KG1 (cell line): ENCODE data around the gene TBC1D20.
"Not testable (repeated sequence)": the region's sequence is repeated elsewhere in the genome, so short reads cannot be mapped to it uniquely, and the experiment has no call there.

ENCODE experiments used
- DNase-seq: peaks from one replicate; lab custom pipeline; 2025; lab: John Stamatoyannopoulos, UW

TBC1D20 gene

DNA sequence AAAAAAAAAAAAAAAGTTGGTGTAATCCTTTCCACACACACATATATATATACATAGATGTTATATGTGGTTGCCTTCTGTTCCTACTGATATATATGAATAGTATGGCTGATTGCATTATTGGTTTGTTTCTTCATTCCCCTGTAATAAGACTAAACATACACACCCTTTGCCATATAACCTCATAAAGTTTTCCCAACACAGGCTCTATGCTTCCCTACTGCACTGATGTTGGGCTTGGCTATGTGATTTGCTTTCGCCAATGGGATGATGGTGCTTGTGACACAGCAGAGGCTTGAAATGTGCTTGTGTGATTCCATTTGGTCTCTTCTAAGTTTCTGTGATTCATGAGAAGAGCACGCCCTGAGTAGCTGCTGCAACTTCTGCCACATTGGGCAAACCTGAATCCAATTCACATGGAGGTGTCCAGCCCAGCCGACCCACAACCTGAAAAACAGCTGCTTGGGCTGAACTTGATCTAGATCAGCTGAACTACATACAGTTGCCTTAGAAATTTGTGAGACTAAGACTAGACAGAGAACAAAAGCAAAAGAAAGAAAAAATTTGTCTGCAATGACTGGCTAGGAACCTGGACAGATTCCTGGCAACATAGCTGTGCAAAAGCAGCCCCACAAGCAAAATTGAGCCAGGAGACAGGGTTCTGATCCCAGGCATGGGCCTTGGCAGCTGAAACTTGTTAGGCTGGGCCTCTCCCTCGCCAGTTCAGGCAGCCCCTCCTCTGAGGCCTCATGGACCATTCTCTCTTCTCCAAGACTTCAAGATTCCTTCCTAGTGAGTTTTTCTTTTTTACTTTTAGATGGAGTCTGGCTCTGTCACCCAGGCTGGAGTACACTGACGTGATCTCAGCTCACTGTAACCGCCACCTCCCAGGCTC, 13.4 kb upstream of the TBC1D20 start:
- DNase-seq: no peak

DNA sequence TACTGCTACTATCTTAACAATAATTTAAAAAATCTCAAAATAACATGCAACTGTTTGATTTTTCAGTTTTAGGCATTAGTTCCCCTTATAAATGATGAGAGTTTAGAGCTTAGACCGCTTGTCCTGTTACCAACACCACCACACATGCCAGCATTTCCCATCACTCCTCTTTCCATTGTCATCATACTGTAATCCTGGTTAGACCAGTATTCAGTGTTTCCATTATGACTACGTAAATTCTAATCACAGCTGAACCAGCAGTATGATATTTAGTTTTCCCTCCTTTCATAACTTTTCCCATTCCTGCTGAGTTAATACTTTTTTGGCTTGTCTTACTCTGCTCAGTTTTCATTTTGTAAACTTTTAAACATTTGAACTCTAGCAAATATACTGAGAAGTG, 12.2 kb upstream of the TBC1D20 start:
- no peak for DNase-seq

DNA sequence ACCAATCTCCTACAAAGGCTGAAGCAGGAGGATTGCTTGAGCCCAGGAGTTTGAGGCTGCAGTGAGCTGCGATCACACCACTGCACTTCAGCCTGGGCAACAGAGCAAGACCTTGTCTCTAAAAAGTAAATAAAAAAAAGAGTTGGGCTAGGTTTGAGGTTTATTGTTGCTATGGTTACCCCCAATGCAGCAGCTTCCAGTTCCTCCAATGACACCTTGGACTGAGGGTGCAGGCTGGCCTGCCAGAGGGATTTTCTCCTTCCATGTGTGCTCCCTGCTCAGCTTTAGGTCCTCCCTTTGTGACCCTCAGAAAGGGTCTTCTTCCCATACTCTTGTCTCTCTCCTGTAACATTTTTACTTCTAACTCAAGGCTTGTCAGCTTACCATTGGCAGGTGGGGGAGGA, 10.6 kb upstream of the TBC1D20 start:
- DNase-seq: no peak

DNA sequence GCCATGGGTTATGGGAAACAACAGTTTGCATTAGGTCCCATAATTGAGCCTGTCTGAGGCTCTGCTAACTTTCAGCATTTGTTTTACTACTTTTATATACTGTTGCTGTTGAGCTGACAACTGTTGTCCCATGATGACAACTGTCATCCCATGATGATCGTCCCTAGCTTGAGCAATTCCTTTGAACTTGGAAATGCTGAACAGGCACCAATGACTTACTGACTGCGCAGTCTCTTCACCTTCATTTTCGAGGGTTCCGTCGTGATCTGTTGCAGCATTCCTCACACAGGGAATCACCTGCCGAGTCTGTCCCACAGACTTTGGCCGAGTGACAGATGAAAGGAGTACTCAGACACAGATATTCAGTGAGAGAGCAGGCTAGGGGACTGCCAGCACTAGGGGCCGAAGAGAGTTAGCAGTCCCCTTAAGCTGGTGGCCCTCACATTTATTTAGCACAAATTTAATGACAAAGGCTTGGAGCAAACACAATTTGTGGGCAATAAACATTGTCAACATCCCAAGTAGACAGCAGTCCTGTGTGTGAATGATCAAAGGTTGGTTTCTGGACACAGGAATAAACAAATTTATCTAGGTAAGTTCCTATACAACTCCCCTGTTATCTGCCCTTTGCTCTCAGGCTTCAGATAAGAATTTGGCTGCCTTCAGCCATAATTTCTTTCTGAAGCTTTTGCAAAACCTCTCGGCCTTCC, 10.0 kb upstream of the TBC1D20 start:
- no peak for DNase-seq

DNA sequence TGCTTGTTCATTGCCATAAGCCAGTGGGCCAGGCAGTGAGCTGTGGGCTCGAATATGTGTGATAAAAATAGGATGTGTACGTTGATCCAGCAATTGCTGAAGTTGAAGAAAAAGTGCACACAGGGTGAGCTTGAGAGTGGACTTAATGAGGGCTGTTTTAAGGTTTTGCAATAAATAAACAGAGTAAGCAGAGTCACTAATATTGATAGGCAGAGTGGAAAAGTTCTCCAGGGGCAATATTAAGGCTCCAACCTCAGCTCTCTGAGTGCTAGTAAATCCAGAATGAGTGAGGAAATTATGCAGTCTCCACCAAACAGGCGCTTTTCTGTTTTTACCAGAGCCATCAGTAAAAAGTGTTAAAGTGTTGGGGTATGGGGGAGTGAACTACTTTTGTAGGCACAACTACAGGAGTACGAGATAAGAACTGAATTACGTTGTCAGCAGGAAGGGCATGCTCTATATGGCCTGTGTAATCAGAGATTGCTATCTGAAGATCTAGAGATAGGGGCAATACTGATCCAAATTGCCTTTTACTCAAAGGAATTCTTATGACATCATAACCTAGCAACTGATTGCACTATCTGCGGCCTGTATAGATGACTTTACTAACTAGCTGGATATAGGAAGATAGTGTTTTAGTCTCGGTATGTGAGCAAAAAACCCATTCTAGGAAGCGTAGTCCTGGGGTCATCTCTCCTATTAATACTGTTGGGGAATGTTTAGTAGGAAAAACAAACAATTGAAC, 7.6 kb upstream of the TBC1D20 start:
- DNase-seq: no peak

DNA sequence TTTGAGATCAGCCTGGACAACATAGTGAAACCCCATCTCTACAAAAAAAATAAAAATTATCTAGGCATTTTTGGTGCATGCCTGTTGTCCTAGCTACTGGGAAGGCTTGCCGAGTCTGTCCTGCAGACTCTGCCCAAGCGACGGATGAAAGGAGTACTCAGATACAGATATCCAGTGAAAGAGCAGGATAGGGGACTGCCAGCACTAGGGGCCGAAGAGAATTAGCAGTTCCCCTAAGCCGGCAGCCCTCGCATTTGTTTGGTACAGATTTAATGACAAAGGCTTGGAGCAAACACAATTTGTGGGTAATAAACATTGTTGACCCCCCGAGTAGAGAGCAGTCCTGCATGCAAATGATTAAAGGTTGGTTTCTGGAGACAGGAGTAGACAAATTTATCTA, 5.4 kb upstream of the TBC1D20 start:
- no peak for DNase-seq

DNA sequence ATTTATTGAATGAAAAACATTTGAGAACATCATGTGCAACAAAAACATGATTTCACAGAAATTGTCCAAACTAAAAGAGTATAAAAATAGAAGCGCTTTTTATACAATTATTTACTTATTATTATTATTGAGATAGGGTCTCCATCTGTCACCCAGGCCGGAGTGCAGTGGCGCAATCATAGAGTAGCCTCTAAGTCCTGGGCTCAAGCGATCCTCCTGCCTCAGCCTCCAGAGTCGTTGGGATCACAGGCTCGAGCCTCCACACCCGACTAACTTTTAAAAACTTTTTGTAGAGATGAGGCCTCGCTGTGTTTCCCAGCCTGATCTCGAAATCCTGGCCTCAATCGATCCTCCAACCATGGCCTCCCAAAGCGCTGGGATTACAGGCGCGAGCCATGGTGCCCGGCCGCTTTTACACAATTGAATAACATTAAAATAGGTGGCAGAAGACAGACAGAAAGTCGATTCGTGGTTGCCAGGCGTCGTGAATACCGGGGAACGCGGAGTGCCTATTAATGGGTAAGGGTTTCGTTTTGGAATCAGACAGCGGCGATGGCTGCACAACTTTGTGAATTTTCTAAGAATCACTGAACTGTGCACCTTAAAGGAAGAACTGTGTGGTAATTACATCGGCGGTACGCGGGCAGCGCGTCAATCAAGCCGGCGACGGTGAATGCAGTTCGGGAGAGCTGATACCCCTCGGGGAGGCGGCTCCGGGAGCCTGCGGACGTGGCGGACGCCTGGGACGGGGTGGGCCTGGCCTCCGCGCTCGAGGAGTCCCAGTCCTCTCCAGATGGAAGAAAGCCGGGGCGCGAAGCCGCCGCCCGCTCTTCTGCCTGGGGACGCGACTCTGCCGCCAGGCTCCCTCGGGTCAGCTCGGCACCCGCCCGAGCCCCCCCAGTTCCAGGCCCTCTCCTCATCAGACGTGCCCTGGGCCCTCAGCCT, 807 bp downstream of the TBC1D20 start:
- peak; percentile 25 for DNase-seq

DNA sequence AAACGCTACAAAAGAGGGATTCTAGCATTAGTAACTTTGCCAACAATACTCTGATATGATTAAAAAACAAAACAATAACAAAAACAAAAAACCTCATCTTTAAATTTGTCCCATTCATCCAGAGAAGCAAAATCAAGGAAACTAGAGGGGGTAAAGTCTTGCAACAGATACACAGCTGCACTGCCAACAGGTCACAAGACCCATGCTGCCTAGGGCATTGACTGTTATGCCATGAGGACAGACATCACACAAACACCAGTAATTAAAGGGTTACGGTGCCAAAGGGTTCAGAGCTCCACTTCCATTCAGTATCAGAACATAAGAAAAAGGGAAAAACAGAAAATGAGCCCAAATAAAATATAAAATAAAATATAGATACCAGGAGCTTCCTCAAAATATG, 1.6 kb downstream of the TBC1D20 start:
- DNase-seq: no peak

DNA sequence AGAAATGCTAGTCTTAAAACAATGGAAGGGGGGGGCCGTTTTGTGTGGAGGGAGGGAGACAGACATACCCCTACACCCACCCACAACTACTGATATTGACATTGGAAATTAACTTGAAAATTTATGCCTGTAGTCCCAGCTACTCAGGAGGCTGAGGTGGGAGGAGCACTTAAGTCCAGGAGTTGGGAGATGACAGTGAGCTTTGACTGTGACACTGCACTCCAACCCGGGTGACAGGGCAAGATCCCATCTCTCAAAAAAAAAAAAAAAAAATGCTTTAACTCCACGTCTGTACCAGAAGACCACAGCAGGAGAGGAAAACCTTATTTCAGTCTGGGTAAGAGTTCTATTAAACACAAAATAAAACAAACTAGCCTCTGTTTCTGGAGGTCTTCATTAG, 2.2 kb downstream of the TBC1D20 start:
- no peak for DNase-seq

DNA sequence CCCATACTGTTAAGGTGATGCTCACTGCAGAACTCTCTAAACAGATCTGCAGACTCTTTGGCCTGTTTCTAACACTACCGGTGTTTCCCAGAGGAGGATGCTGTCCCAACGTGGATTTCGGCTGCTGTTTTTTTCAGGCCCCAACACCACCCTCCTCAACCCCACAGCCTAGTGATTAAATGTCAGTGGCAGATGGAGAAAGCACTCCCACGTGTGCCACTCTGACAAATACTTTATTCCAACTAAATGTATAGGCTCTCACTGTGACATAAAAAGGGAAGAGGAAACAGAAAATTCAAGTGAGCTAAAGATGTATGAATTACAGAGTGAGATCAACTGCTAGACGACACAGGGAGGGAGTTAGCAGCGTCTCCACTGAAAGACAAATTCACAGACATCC, 3.6 kb downstream of the TBC1D20 start:
- DNase-seq: no peak

DNA sequence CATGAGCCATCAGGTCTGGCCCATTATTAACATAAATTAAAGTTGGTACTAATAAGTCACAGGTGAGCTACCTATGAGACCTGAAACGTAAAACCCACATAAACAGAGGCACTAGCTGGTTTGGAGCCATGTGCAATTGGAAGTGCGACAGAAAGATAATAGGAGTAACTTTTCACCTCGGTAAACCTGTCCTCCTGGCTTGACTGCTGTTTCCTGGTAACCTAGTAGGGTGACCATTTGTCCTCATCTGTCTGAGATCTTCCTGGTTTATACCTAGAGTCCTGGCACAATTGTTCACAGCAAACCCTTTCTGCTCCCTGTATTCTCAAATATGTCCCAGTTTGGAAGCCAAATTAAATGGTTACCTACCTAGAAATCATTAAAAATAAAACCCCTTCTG, 7.4 kb downstream of the TBC1D20 start:
- no peak for DNase-seq

DNA sequence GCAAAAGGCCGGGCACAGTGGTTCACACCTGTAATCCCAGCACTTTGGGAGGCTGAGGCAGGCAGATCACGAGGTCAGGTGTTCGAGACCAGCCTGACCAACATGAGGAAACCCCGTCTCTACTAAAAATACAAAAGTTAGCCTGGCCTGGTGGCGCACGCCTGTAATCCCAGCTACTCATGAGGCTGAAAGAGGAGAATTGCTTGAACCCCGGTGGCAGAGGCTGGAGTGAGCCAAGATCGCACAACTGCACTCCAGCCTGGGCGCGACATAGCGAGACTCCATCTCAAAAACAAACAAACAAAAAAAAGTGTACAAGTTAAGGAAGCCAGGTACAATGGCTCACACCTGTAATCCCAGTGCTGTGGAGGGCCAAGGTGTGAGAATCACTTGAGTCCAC, 10.3 kb downstream of the TBC1D20 start:
- not testable (repeated sequence) for DNase-seq

DNA sequence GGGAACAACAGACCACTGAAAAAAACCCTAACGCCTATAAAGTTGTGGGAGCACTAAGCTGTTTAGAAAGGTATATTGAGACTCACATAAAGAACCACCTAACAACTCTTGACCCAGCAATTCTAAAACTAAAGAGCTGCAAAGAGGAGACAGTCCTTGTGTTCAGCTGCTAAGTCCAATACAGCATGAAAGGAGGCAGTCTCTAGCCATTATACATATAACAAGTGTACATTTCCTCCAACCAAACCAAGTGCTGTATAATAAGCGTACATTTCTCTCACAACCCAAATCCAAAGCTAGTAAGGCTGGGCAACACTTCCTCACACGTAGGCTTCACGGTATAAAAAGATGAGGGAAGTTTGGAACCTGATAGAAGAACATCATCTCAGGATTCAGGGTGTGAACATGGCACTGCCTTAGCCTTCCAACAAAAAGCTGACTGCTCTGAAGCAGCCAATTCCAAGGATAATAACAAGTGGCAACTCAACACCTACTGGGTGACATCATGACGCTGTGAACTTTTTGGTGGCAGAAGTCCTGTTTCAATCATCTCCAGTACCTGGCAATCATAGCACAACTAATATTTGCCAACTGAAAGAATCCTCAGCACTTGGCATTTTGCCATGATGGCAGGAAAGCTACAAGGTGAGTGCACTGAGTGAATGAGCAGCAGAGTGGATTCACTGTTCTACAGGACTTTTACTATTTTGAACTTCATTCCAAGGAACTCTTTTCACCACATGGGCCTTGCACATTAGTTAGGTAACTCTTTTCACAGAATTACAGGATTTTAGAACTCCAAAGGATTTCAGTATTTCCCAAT, 16.6 kb downstream of the TBC1D20 start:
- DNase-seq: no peak

DNA sequence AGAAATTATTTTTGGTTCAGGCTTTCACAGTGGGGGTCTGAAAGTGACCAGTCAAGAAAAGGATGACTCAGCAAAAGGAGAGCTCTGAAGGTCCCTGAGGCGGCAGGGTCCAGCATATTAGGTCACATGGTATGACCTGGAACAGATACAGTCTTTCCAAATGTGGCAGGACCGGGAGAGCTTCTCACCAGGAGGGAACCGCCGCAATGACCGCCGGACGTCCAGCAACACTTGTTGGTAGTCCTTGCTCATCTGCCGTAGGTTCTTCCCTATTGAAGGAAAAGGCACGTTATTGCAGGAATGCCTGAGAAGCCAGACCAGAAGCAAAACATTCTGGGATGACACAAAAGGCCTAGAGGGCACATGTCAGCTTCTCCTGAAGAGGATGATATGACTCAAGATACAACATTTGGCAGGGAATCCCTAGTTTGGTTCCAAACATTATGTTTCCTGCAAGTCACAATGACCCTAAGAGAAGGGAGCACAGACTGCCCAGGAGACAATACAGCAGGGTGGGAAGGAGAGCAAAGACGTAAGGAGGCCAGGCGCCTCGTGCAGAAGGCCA, 17.4 kb downstream of the TBC1D20 start:
- no peak for DNase-seq

DNA sequence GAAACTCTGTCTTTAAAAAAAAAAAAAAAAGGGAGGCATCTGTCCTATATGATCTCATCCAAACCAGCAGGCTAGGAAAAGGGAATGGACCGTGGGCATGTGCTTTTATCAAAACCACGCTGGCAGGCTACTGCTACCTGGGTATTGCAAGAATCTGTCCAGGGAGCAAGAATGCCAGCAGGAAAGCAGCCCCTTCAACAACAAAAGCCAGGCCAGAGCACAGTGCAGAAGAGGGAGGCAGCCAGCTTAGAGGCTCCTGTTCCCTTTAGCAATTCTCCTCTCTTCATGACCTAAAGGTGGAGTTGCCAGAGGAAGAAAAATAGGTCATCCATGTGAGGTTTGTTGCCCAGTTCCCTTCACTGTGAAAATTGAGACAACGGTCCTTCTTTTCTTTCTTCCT, 18.2 kb downstream of the TBC1D20 start:
- no peak for DNase-seq

DNA sequence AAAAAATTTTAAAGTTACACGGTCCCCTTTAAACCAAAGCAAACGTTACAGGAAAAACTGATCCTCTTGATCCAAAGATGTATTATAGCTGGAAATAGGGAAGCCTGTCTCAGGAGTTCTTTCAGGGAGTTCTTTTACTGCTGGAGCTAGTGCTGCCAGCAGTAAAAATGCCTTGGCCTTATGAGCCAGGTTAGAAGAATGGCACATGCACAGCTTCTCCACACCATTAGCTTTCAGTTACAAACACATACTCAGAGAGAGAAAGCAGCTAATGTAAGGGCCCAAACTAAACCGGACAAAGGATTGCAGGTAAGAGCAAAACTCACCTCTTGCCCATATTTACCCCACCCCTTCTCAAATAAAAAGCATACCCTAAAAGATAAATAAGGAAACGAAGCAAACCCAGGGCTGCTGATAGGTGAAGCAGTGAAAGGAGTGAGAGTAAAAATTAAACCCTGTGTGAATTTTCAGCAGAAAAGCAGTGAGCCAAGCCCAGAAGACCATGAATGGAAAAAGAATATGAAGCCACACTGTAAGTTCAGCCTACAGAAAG, 19.0 kb downstream of the TBC1D20 start:
- no peak for DNase-seq

DNA sequence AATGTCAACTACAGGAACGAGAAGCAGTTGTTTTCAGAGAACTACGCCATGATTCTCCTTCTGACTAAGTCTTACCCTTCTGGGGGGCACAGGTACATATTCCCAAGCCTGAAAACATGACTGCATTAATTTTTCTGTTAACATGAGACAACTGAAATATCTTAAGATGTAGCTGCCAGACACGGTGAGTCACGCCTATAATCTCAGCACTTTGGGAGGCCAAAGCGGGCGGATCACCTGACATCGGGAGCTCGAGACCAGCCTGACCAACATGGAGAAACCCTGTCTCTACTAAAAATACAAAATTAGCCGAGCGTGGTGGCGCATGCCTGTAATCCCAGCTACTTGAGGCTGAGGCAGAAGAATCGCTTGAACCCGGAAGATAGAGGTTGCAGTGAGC, 21.7 kb downstream of the TBC1D20 start:
- DNase-seq: no peak

DNA sequence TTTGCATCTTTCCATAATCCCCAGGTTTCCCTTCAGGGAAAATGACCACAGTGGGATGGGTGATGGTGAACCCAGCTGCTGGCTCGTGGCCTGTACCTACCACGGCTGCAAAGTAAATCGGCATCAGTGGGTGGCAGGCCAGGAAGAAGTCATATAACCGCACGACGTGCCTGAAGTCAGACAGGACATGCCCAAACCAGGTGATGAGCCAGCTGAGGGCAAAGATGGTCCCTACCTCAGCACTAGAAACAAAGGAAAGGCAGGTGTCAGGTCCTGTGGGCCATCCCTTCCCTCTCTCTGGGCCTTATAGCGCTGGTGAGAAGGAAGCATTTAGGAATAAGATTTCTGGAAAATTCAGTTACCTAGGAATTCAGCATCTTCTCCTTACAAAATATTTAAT, 22.2 kb downstream of the TBC1D20 start:
- DNase-seq: no peak

DNA sequence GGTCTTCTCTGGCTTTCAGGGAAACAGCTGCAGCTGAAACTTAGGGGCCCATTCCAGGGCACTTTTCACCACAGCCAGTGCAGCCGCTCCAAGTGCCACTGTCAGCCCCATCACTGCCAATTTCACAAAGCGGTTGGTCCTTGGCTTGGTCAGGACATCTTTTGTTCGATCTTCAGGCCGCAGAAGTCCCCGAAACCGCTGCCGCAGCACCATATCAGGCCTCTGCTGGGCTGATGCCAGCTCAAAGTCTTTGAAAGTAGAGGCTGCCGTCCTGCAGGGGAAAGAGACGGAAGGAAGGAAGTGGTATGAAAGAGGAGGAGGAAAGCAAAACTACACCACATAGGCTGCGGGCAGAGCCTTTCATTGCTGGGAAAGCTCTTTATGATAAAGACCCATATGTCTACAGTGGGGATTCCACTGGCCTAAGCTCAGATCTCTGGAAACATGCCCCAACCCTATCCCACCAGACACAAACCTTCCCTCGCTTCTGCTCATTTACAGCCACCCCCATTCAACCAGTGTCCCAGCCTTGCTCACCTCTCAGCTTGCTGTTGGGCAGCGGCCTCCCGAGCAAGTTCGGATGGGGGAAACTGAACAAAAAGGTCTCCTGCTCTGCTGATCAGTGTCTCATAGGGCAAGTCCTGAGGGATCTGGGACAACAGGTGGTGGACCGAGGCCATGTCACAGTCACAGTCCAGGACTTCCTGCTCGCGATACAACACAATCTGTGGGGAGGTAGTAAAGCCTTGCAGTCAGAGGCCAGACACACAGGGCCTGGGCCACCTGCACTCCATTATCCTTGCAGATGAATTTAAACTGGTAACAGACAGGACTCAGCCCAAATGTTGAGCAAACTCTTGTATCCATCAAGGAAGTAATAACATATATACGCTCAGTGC, 23.5 kb downstream of the TBC1D20 start:
- peak; percentile 82 for DNase-seq
